ENCODE measurements around the gene SGCD.

DNA sequence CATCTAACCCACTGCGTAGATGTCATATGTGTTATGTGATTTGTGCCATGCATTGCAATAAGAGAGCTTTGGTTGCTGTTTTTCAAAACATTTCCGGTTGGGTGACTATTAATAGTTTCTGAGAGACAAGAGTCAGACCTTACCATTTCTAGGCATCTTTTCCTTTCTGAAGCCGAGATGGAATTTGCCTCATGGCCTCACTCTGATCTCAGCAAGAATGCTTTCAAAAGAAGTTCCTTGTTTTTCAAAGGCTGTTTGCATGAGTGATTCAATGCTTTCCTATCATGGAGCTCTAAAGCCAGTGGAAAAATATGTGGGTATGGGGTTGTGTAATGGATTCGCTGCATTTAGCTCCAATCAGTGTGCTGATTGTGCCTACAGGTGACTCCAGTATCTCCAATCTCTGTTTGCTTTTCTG is 320.1 kb downstream of the SGCD start:
- TF ChIP-seq, protein P1, sequence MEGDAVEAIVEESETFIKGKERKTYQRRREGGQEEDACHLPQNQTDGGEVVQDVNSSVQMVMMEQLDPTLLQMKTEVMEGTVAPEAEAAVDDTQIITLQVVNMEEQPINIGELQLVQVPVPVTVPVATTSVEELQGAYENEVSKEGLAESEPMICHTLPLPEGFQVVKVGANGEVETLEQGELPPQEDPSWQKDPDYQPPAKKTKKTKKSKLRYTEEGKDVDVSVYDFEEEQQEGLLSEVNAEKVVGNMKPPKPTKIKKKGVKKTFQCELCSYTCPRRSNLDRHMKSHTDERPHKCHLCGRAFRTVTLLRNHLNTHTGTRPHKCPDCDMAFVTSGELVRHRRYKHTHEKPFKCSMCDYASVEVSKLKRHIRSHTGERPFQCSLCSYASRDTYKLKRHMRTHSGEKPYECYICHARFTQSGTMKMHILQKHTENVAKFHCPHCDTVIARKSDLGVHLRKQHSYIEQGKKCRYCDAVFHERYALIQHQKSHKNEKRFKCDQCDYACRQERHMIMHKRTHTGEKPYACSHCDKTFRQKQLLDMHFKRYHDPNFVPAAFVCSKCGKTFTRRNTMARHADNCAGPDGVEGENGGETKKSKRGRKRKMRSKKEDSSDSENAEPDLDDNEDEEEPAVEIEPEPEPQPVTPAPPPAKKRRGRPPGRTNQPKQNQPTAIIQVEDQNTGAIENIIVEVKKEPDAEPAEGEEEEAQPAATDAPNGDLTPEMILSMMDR (conservative IDR thresholded peaks at IDR 0.05): no peak
- no peak for TF ChIP-seq ZFX (IDR thresholded peaks at IDR 0.05)

All from C4-2B (cell line).